DOHH2 (cell line): ENCODE measurements around the gene PKD1L1.
A peak's percentile ranks its signal among the peaks of the same experiment; 100 is the strongest.

Source experiments
- H3F3A ChIP-seq: fragments of 200-600 bp; sonication (generic), shearing (Covaris generic); 2 replicates; pipeline ENCODE4 v1.6.0; 2016; ENCODE audit warnings: antibody characterized with exemption, mild to moderate bottlenecking; ENCODE audit not compliant: control insufficient read depth, insufficient read depth
- H3K27ac ChIP-seq: fragments of 200-600 bp; sonication (generic); 2 replicates; pipeline ENCODE4 v1.5.1; 2014; ENCODE audit warnings: low read depth, mild to moderate bottlenecking, low read length, moderate library complexity
- H3K27me3 ChIP-seq: fragments of 200-600 bp; sonication (generic); 2 replicates; pipeline ENCODE4 v1.6.1; 2014; ENCODE audit warnings: mild to moderate bottlenecking, low read length, mixed read lengths; ENCODE audit not compliant: control insufficient read depth
- H3K36me3 ChIP-seq: fragments of 200-600 bp; sonication (generic); 2 replicates; pipeline ENCODE4 v1.6.1; 2014; ENCODE audit warnings: mild to moderate bottlenecking, low read length, moderate library complexity, mixed read lengths; ENCODE audit not compliant: control insufficient read depth
- H3K4me1 ChIP-seq: fragments of 200-600 bp; sonication (generic); 2 replicates; pipeline ENCODE4 v1.6.1; 2014; ENCODE audit warnings: mild to moderate bottlenecking, low read length, mixed read lengths; ENCODE audit not compliant: control insufficient read depth
- H3K4me2 ChIP-seq: fragments of 200-600 bp; sonication (generic); 2 replicates; pipeline ENCODE4 v1.6.0; 2014; ENCODE audit warnings: mild to moderate bottlenecking, low read length, moderate library complexity
- H3K4me3 ChIP-seq: fragments of 200-600 bp; sonication (generic); 2 replicates; pipeline ENCODE4 v1.5.1; 2014; ENCODE audit warnings: mild to moderate bottlenecking, low read length, mixed read lengths
- H3K79me2 ChIP-seq: fragments of 200-600 bp; sonication (generic); 2 replicates; pipeline ENCODE4 v1.6.1; 2014; ENCODE audit warnings: mild to moderate bottlenecking, low read length, mixed read lengths; ENCODE audit not compliant: control insufficient read depth
- H3K9me2 ChIP-seq: fragments of 200-600 bp; sonication (generic); replicated peaks from 2 replicates; pipeline ENCODE4 v1.6.1; 2014; ENCODE audit warnings: mild to moderate bottlenecking, low read length, mixed read lengths; ENCODE audit not compliant: control insufficient read depth
- H3K9me3 ChIP-seq: fragments of 200-600 bp; sonication (generic); 2 replicates; pipeline ENCODE4 v1.6.1; 2014; ENCODE audit warnings: antibody characterized with exemption, low read length, mixed read lengths; ENCODE audit not compliant: control insufficient read depth, insufficient read depth
- H4K20me1 ChIP-seq: fragments of 200-600 bp; sonication (generic); 2 replicates; pipeline ENCODE4 v1.6.0; 2014; ENCODE audit warnings: low read depth, mild to moderate bottlenecking, antibody characterized with exemption, low read length, moderate library complexity; ENCODE audit not compliant: control insufficient read depth, insufficient read depth
- CTCF ChIP-seq: fragments of 200-600 bp; sonication (generic); IDR thresholded peaks from one replicate; pipeline ENCODE4 v1.5.1; 2014; ENCODE audit warnings: antibody characterized with exemption, mild to moderate bottlenecking, low read depth, low read length; ENCODE audit not compliant: poor library complexity, severe bottlenecking
- EZH2phosphoT487 ChIP-seq: fragments of 200-600 bp; sonication (generic); IDR thresholded peaks from 2 replicates; pipeline ENCODE4 v1.6.1; 2017; ENCODE audit warnings: borderline replicate concordance, mild to moderate bottlenecking, antibody characterized with exemption, low read length, moderate library complexity, mixed read lengths

The PKD1L1 gene

GRCh38 chr7:47893238-47893637, 55.0 kb downstream of the PKD1L1 start:
- H3K4me3 ChIP-seq: no peak overlapping the region
- no peaks in the 10 kb centered on the region for H3F3A ChIP-seq
- no peaks in the 10 kb centered on the region for H3K79me2 ChIP-seq
- H3K27ac ChIP-seq: no peak overlapping the region
- H3K4me1 ChIP-seq: no peaks in the 10 kb centered on the region
- TF ChIP-seq CTCF: peak; percentile 60
- no peak for TF ChIP-seq EZH2phosphoT487
- H3K4me2 ChIP-seq: no peak overlapping the region
- H3K9me2 ChIP-seq: no peaks in the 10 kb centered on the region
- H3K27me3 ChIP-seq: peaks cover 21% of the 10 kb centered on the region; the same call in 1 of the 2 replicates
- H3K36me3 ChIP-seq: no peaks in the 10 kb centered on the region
- no peaks in the 10 kb centered on the region for H4K20me1 ChIP-seq
- no peaks in the 10 kb centered on the region for H3K9me3 ChIP-seq

- Histone ChIP-seq H3K79me2 (no peaks in the 10 kb centered on the region), H3K27ac (no peak overlapping the region), H3K9me3 (no peaks in the 10 kb centered on the region), H3K27me3 (peaks cover 4% of the 10 kb centered on the region; the same call in 1 of the 2 replicates), H3K4me1 (no peaks in the 10 kb centered on the region), H3K4me3 (no peak overlapping the region), H3K4me2 (no peak overlapping the region), H4K20me1 (no peaks in the 10 kb centered on the region), H3F3A (no peaks in the 10 kb centered on the region), H3K9me2 (no peaks in the 10 kb centered on the region), H3K36me3 (no peaks in the 10 kb centered on the region)
- TF ChIP-seq EZH2phosphoT487: no peak
- TF ChIP-seq CTCF: no peak
Measured at GRCh38 chr7:47890606-47891005, 57.7 kb downstream of the PKD1L1 start.

DNA sequence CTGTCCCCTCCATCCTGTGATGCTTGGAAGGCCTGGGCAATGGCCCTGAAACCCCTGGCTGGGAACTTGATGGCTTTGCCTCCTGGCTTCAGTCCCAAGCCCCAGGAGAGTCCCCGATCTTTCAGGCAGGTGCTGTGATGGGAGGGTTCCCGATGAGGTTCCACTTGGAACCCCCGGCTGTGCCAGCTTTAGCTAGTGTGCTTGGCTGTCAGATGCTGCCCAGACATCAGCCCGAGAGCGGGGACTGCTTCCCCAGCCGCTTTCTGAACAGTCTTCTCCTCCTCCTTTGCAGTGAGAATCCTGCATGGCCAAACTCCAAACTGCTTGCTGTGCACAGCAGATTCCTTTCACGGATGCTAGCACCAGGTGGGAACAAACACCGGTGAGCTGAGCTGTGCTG, 58.1 kb downstream of the PKD1L1 start:
- Histone ChIP-seq H3F3A (no peaks in the 10 kb centered on the region), H3K4me1 (no peaks in the 10 kb centered on the region), H3K9me3 (no peaks in the 10 kb centered on the region), H3K4me2 (no peak overlapping the region), H4K20me1 (no peaks in the 10 kb centered on the region), H3K79me2 (no peaks in the 10 kb centered on the region), H3K9me2 (no peaks in the 10 kb centered on the region), H3K36me3 (no peaks in the 10 kb centered on the region), H3K27me3 (peaks cover 8% of the 10 kb centered on the region; the same call in 1 of the 2 replicates), H3K27ac (no peak overlapping the region), H3K4me3 (no peak overlapping the region)
- TF ChIP-seq EZH2phosphoT487: no peak
- no peak for TF ChIP-seq CTCF

DNA sequence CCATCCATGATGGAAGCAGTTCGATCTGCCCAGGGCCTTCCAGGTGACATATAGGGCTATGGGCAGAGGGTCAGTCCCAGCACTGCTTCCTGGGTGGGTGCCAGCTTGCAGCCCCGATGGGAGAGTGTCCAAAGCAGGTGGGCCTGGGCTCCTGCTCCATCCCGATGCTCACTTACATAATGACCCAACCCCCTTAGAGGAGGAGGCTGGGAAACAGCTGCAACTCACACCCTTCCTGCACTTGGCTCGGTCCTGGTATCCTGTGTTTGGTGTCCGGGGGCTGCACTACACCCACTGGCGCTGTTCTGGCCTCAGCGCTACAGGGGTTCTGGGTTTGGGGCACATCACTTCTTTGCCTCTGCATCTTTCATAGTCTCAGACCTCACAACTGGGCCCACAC, 58.5 kb downstream of the PKD1L1 start:
- Histone ChIP-seq H3F3A (no peaks in the 10 kb centered on the region), H3K4me1 (no peaks in the 10 kb centered on the region), H4K20me1 (no peaks in the 10 kb centered on the region), H3K36me3 (no peaks in the 10 kb centered on the region), H3K27me3 (peaks cover 9% of the 10 kb centered on the region; the same call in 1 of the 2 replicates), H3K27ac (no peak overlapping the region), H3K79me2 (no peaks in the 10 kb centered on the region), H3K4me2 (no peak overlapping the region), H3K4me3 (no peak overlapping the region), H3K9me2 (no peaks in the 10 kb centered on the region), H3K9me3 (no peaks in the 10 kb centered on the region)
- TF ChIP-seq CTCF (no peak), EZH2phosphoT487 (no peak)
